Suppressor macrophage (primary cell): Measurements from ENCODE around the gene DCLRE1B.
A peak's percentile ranks its signal among the peaks of the same experiment; 100 is the strongest.

Experiments
- DNase-seq, 4 experiments: peaks; one replicate each; pipeline ENCODE4 v3.0.0-alpha.2; 2020 to 2022
- total RNA-seq, 17 experiments: gene quantifications; one replicate each; lab custom pipeline; 2026; ENCODE audit warnings: mixed read lengths in 6 of 17, inconsistent platforms in 3 of 17; lab: John Stamatoyannopoulos, UW

DCLRE1B gene
- total RNA-seq: 9.4 to 47.9 (median 28.4) reads per million in 17 experiments

- DNase-seq: peak; percentile 99 to 100 (median 100)
These were observed at the start of gene DCLRE1B, which contains the start of gene AP4B1 for GRCh38 chr1:113904674-113905434. DCLRE1B (plus strand) TSS chr1:113905326; CDS start chr1:113905587, 261 bp downstream. AP4B1 (minus strand) TSS chr1:113904799; CDS start chr1:113904717, 82 bp downstream.

- DNase-seq: peak in 3 of 4 experiments; percentile 22 to 57 (median 55)
These were observed 49.3 kb upstream of the DCLRE1B start for GRCh38 chr1:113855630-113856400.

- no peak for DNase-seq
These were observed 48.7 kb upstream of the DCLRE1B start for GRCh38 chr1:113856401-113856790.

- peak in 1 of 4 experiments; percentile 34 for DNase-seq
These were observed 47.4 kb upstream of the DCLRE1B start for GRCh38 chr1:113857776-113858175.

GRCh38 chr1:113858418-113858817, 46.7 kb upstream of the DCLRE1B start:
- DNase-seq: peak in 1 of 4 experiments; percentile 29

- no peak for DNase-seq
These were observed 46.1 kb upstream of the DCLRE1B start for GRCh38 chr1:113858982-113859381.

- peak; percentile 32 to 69 (median 47) for DNase-seq
These were observed 45.5 kb upstream of the DCLRE1B start for GRCh38 chr1:113859478-113860175.

GRCh38 chr1:113860891-113861290, 44.2 kb upstream of the DCLRE1B start:
- DNase-seq: no peak

GRCh38 chr1:113861641-113862040, 43.5 kb upstream of the DCLRE1B start:
- DNase-seq: peak in 2 of 4 experiments; percentile 24 to 34

GRCh38 chr1:113868387-113869083, 36.6 kb upstream of the DCLRE1B start:
- peak in 2 of 4 experiments; percentile 34 to 53 for DNase-seq

- no peak for DNase-seq
These were observed 34.3 kb upstream of the DCLRE1B start for GRCh38 chr1:113870778-113871177.

- peak; percentile 86 to 95 (median 90) for DNase-seq
These were observed 33.5 kb upstream of the DCLRE1B start, which contains the start of gene PTPN22 for GRCh38 chr1:113871597-113872113. PTPN22 (minus strand) TSS chr1:113871712.

- DNase-seq: peak; percentile 74 to 90 (median 80)
These were observed 32.7 kb upstream of the DCLRE1B start for GRCh38 chr1:113872219-113872935.

GRCh38 chr1:113874012-113874879, 30.9 kb upstream of the DCLRE1B start:
- DNase-seq: peak in 3 of 4 experiments; percentile 39 to 54 (median 44)

GRCh38 chr1:113875714-113876113, 29.4 kb upstream of the DCLRE1B start:
- no peak for DNase-seq

- DNase-seq: no peak
These were observed 28.9 kb upstream of the DCLRE1B start for GRCh38 chr1:113876176-113876575.

GRCh38 chr1:113879739-113880038, 25.4 kb upstream of the DCLRE1B start:
- DNase-seq: no peak

GRCh38 chr1:113881661-113882060, 23.5 kb upstream of the DCLRE1B start:
- no peak for DNase-seq

- no peak for DNase-seq
These were observed 18.4 kb upstream of the DCLRE1B start for GRCh38 chr1:113886417-113887401.
